GM23338 (cell line): ENCODE results near the gene EYA4. TPM values are rescaled to one million over a fixed set of nuclear protein-coding genes. Genes with fewer than 3 reads are reported as not detected.
A peak's percentile ranks its signal among the peaks of the same experiment; 100 is the strongest.

ENCODE experiments used
- ATAC-seq: fragments of 200-7000 bp; cut with Tn5 transposase; 3 replicates; pipeline ENCODE4 v1.9.1; 2020
- DNase-seq: peaks from one replicate; pipeline ENCODE4 v3.0.0-alpha.2; 2015; ENCODE audit warnings: low spot score
- H2AFZ ChIP-seq: fragments of 200-600 bp; sonication (generic); 2 replicates; pipeline ENCODE4 v1.8.0; 2016; ENCODE audit warnings: antibody characterized with exemption, mild to moderate bottlenecking, moderate library complexity
- H3F3A ChIP-seq: fragments of 200-600 bp; sonication (generic); replicated peaks from 2 replicates; pipeline ENCODE4 v1.8.0; 2017; ENCODE audit warnings: antibody characterized with exemption, mixed run types, low read depth
- H3K27ac ChIP-seq: fragments of 200-600 bp; sonication (generic); 2 replicates; pipeline ENCODE4 v1.6.1; 2016; ENCODE audit warnings: low read depth
- H3K27me3 ChIP-seq: fragments of 200-600 bp; sonication (generic); 2 replicates; pipeline ENCODE4 v1.8.0; 2016; ENCODE audit warnings: mild to moderate bottlenecking, mixed run types, moderate library complexity; ENCODE audit not compliant: insufficient read depth
- H3K36me3 ChIP-seq: fragments of 200-600 bp; sonication (generic); 2 replicates; pipeline ENCODE4 v1.8.0; 2016; ENCODE audit warnings: mild to moderate bottlenecking; ENCODE audit not compliant: insufficient read depth
- H3K4me1 ChIP-seq: fragments of 200-600 bp; sonication (generic); 2 replicates; pipeline ENCODE4 v1.8.0; 2016; ENCODE audit warnings: mild to moderate bottlenecking, moderate library complexity; ENCODE audit not compliant: insufficient read depth
- H3K4me2 ChIP-seq: fragments of 200-600 bp; sonication (generic); 2 replicates; pipeline ENCODE4 v1.7.1; 2017; ENCODE audit warnings: mixed run types
- H3K4me3 ChIP-seq: fragments of 200-600 bp; sonication (generic); 2 replicates; pipeline ENCODE4 v1.6.1; 2016; ENCODE audit warnings: mixed run types
- H3K79me2 ChIP-seq: fragments of 200-600 bp; sonication (generic); replicated peaks from 2 replicates; pipeline ENCODE4 v1.8.0; 2017; ENCODE audit warnings: mild to moderate bottlenecking; ENCODE audit not compliant: insufficient read depth
- H3K9me2 ChIP-seq: fragments of 200-600 bp; sonication (generic); 2 replicates; pipeline ENCODE4 v1.8.0; 2017; ENCODE audit not compliant: insufficient read depth
- H4K20me1 ChIP-seq: fragments of 200-600 bp; sonication (generic); replicated peaks from 2 replicates; pipeline ENCODE4 v1.8.0; 2017; ENCODE audit warnings: mild to moderate bottlenecking; ENCODE audit not compliant: insufficient read depth
- H3K27ac Mint-ChIP-seq: 2 replicates; pipeline ENCODE4 v1.8.0; 2020; ENCODE audit warnings: inconsistent platforms, mild to moderate bottlenecking, moderate library complexity, mixed read lengths
- H3K27me3 Mint-ChIP-seq: 3 replicates; pipeline ENCODE4 v1.8.0; 2022; ENCODE audit warnings: low read depth, mild to moderate bottlenecking, moderate library complexity, mixed read lengths, inconsistent platforms; ENCODE audit not compliant: insufficient read depth, poor library complexity
- H3K36me3 Mint-ChIP-seq: 3 replicates; pipeline ENCODE4 v1.8.0; 2021; ENCODE audit warnings: low read depth, mild to moderate bottlenecking, inconsistent platforms, moderate library complexity, mixed read lengths
- H3K4me1 Mint-ChIP-seq: 3 replicates; pipeline ENCODE4 v1.8.0; 2020; ENCODE audit warnings: mild to moderate bottlenecking, inconsistent platforms, mixed read lengths
- H3K4me3 Mint-ChIP-seq: 3 replicates; pipeline ENCODE4 v1.8.0; 2021; ENCODE audit warnings: moderate library complexity, mild to moderate bottlenecking, inconsistent platforms, mixed read lengths
- H3K9me3 Mint-ChIP-seq: 3 replicates; pipeline ENCODE4 v1.8.0; 2020; ENCODE audit warnings: moderate library complexity, mild to moderate bottlenecking, inconsistent platforms, mixed read lengths
- CREB1 ChIP-seq: fragments of 250-450 bp; sonication (Bioruptor Pico); IDR thresholded peaks from 2 replicates; pipeline ENCODE4 v1.5.0; 2020; ENCODE audit warnings: low read depth, mild to moderate bottlenecking, moderate library complexity
- EZH2 ChIP-seq: fragments of 200-600 bp; sonication (generic); IDR thresholded peaks from one replicate; pipeline ENCODE4 v1.8.0; 2017; ENCODE audit warnings: antibody characterized with exemption, mild to moderate bottlenecking, low read depth; ENCODE audit not compliant: unreplicated experiment
- EZH2phosphoT487 ChIP-seq: fragments of 200-600 bp; sonication (generic); IDR thresholded peaks from one replicate; pipeline ENCODE4 v1.8.1; 2018; ENCODE audit warnings: antibody characterized with exemption; ENCODE audit not compliant: unreplicated experiment
- JUNB ChIP-seq: IDR thresholded peaks from one replicate; pipeline ENCODE4 v1.6.1; 2016; ENCODE audit warnings: antibody characterized with exemption; ENCODE audit not compliant: unreplicated experiment
- NANOG ChIP-seq: IDR thresholded peaks from 2 replicates; pipeline ENCODE4 v1.6.1; 2016; ENCODE audit warnings: antibody characterized with exemption, borderline replicate concordance
- POLR2AphosphoS5 ChIP-seq: IDR thresholded peaks from 2 replicates; pipeline ENCODE4 v1.6.1; 2016; ENCODE audit warnings: antibody characterized with exemption, low read depth
- STAT1 ChIP-seq: IDR thresholded peaks from one replicate; pipeline ENCODE4 v1.6.1; 2016; ENCODE audit warnings: antibody characterized with exemption; ENCODE audit not compliant: unreplicated experiment
- ZNF114 ChIP-seq: fragments of 250-450 bp; sonication (Bioruptor Pico); IDR thresholded peaks from 2 replicates; pipeline ENCODE4 v1.5.0; 2020; ENCODE audit warnings: mild to moderate bottlenecking, moderate library complexity
- ZNF331 ChIP-seq: fragments of 250-450 bp; sonication (Bioruptor Pico); IDR thresholded peaks from 2 replicates; pipeline ENCODE4 v1.5.0; 2020; ENCODE audit warnings: low read depth, mild to moderate bottlenecking, moderate library complexity
- polyA plus RNA-seq: library from polyadenylated mRNA; unstranded; fragments of >200 nt; fragmentation: Nextera tagmentation; extraction: Ambion mirVana; gene quantifications from 2 replicates; pipeline ENCODE4 v1.2.1, GENCODE V29; 2016
- total RNA-seq: library from RNA; depleted of rRNA; stranded (reverse); fragments of >200 nt; shearing (Covaris generic); gene quantifications from 2 replicates; pipeline ENCODE4 v1.2.3, GENCODE V29; 2014
- TF ChIP-seq, protein P1 (sequence below): IDR thresholded peaks from one replicate; pipeline ENCODE4 v1.6.1; 2018; ENCODE audit warnings: antibody characterized with exemption; ENCODE audit not compliant: unreplicated experiment
- TF ChIP-seq, protein P2 (sequence below): fragments of 250-450 bp; sonication (Bioruptor Pico); IDR thresholded peaks from 2 replicates; pipeline ENCODE4 v1.5.0; 2020; ENCODE audit warnings: mild to moderate bottlenecking, moderate library complexity
- TF ChIP-seq, protein P3 (sequence below): IDR thresholded peaks from 2 replicates; pipeline ENCODE4 v1.6.1; 2016; ENCODE audit warnings: antibody characterized with exemption
- TF ChIP-seq, protein P4 (sequence below), 2 experiments: fragments of 200-600 bp in 1 of 2; sonication (generic) in 1 of 2; conservative IDR thresholded peaks; 2 replicates each; pipeline versions ENCODE4 v1.5.1 to v1.6.1; 2016 to 2017; ENCODE audit warnings: antibody characterized with exemption in 2 of 2, low read depth in 2 of 2, mild to moderate bottlenecking in 2 of 2, moderate library complexity in 1 of 2

EYA4 gene
- total and polyA plus RNA-seq, 2 experiments from 2014 or later, result 0.05 to 0.21 TPM

DNA sequence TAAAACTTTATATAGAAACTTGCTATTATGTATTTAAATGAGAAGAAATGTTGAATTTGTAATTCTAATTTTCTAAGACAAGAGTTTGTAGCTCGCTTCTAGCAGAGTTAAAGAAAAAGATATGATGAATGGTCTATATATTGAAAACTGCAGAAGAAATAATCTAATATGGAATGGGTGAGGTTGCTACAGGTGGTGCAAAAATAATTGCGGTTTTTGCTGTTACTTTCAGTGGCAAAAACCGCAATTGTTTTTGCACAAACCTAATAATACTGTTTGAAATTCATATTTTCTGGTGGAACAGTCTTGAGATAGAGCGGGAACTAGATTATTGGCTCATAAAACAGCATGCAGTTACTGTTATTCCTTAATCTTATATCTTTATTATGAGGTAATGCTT, 23.9 kb downstream of the EYA4 start (continued):
- TF ChIP-seq CREB1 (CRISPR knock-in tag) (no peak), STAT1 (no peak), EZH2 (no peak), EZH2phosphoT487 (no peak)

DNA sequence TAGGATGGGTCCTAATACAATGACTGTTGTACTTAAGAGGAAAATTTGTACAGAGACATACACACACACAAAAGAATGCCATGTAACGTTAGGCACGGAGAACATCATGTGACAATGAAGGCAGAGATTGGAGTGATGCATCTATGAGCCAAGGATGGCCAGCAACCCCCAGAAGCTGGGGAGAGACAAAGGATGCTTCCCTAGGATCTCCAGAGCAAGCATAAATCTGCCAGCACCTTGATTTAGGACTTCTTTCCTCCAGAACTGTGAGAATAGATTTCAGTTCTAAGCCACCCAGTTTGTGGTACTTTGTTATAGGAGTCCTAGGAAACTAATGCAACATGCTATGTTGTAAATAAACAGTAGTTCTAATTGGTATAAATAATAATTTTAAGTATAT, 25.0 kb downstream of the EYA4 start:
- ATAC-seq (no peak), DNase-seq (no peak)
- no peaks in the 10 kb centered on the region; the same call in 2 of the 3 replicates for H3K9me3 Mint-ChIP-seq
- Histone ChIP-seq H4K20me1 (no peaks in the 10 kb centered on the region), H3K27ac (no peak overlapping the region), H3K9me2 (no peaks in the 10 kb centered on the region), H2AFZ (0 out of 2 replicates have a peak overlapping the region, but pooled peaks have one; percentile 34), H3K4me2 (no peak overlapping the region), H3K79me2 (no peaks in the 10 kb centered on the region), H3K4me1 (no peaks in the 10 kb centered on the region), H3K4me3 (no peak overlapping the region), H3F3A (no peaks in the 10 kb centered on the region), H3K27me3 (no peaks in the 10 kb centered on the region), H3K36me3 (no peaks in the 10 kb centered on the region)
- no peak overlapping the region for H3K4me3 Mint-ChIP-seq
- H3K36me3 Mint-ChIP-seq, result no peaks in the 10 kb centered on the region
- H3K27me3 Mint-ChIP-seq, result peaks cover 3% of the 10 kb centered on the region
- TF ChIP-seq EZH2phosphoT487, result no peak
- TF ChIP-seq ZNF331, result no peak
- TF ChIP-seq EZH2, result no peak
- no peak for TF ChIP-seq STAT1
- TF ChIP-seq, protein P1, sequence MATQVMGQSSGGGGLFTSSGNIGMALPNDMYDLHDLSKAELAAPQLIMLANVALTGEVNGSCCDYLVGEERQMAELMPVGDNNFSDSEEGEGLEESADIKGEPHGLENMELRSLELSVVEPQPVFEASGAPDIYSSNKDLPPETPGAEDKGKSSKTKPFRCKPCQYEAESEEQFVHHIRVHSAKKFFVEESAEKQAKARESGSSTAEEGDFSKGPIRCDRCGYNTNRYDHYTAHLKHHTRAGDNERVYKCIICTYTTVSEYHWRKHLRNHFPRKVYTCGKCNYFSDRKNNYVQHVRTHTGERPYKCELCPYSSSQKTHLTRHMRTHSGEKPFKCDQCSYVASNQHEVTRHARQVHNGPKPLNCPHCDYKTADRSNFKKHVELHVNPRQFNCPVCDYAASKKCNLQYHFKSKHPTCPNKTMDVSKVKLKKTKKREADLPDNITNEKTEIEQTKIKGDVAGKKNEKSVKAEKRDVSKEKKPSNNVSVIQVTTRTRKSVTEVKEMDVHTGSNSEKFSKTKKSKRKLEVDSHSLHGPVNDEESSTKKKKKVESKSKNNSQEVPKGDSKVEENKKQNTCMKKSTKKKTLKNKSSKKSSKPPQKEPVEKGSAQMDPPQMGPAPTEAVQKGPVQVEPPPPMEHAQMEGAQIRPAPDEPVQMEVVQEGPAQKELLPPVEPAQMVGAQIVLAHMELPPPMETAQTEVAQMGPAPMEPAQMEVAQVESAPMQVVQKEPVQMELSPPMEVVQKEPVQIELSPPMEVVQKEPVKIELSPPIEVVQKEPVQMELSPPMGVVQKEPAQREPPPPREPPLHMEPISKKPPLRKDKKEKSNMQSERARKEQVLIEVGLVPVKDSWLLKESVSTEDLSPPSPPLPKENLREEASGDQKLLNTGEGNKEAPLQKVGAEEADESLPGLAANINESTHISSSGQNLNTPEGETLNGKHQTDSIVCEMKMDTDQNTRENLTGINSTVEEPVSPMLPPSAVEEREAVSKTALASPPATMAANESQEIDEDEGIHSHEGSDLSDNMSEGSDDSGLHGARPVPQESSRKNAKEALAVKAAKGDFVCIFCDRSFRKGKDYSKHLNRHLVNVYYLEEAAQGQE, result no peak
- TF ChIP-seq POLR2AphosphoS5, result no peak
- no peak for TF ChIP-seq CREB1 (CRISPR knock-in tag)
- TF ChIP-seq, protein P2, sequence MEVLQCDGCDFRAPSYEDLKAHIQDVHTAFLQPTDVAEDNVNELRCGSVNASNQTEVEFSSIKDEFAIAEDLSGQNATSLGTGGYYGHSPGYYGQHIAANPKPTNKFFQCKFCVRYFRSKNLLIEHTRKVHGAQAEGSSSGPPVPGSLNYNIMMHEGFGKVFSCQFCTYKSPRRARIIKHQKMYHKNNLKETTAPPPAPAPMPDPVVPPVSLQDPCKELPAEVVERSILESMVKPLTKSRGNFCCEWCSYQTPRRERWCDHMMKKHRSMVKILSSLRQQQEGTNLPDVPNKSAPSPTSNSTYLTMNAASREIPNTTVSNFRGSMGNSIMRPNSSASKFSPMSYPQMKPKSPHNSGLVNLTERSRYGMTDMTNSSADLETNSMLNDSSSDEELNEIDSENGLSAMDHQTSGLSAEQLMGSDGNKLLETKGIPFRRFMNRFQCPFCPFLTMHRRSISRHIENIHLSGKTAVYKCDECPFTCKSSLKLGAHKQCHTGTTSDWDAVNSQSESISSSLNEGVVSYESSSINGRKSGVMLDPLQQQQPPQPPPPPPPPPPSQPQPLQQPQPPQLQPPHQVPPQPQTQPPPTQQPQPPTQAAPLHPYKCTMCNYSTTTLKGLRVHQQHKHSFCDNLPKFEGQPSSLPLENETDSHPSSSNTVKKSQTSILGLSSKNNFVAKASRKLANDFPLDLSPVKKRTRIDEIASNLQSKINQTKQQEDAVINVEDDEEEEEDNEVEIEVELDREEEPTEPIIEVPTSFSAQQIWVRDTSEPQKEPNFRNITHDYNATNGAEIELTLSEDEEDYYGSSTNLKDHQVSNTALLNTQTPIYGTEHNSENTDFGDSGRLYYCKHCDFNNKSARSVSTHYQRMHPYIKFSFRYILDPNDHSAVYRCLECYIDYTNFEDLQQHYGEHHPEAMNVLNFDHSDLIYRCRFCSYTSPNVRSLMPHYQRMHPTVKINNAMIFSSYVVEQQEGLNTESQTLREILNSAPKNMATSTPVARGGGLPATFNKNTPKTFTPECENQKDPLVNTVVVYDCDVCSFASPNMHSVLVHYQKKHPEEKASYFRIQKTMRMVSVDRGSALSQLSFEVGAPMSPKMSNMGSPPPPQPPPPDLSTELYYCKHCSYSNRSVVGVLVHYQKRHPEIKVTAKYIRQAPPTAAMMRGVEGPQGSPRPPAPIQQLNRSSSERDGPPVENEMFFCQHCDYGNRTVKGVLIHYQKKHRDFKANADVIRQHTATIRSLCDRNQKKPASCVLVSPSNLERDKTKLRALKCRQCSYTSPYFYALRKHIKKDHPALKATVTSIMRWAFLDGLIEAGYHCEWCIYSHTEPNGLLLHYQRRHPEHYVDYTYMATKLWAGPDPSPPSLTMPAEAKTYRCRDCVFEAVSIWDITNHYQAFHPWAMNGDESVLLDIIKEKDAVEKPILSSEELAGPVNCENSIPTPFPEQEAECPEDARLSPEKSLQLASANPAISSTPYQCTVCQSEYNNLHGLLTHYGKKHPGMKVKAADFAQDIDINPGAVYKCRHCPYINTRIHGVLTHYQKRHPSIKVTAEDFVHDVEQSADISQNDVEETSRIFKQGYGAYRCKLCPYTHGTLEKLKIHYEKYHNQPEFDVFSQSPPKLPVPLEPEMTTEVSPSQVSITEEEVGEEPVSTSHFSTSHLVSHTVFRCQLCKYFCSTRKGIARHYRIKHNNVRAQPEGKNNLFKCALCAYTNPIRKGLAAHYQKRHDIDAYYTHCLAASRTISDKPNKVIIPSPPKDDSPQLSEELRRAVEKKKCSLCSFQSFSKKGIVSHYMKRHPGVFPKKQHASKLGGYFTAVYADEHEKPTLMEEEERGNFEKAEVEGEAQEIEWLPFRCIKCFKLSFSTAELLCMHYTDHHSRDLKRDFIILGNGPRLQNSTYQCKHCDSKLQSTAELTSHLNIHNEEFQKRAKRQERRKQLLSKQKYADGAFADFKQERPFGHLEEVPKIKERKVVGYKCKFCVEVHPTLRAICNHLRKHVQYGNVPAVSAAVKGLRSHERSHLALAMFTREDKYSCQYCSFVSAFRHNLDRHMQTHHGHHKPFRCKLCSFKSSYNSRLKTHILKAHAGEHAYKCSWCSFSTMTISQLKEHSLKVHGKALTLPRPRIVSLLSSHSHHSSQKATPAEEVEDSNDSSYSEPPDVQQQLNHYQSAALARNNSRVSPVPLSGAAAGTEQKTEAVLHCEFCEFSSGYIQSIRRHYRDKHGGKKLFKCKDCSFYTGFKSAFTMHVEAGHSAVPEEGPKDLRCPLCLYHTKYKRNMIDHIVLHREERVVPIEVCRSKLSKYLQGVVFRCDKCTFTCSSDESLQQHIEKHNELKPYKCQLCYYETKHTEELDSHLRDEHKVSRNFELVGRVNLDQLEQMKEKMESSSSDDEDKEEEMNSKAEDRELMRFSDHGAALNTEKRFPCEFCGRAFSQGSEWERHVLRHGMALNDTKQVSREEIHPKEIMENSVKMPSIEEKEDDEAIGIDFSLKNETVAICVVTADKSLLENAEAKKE (CRISPR knock-in tag), result no peak
- no peak for TF ChIP-seq JUNB
- TF ChIP-seq ZNF114 (CRISPR knock-in tag), result no peak
- TF ChIP-seq, protein P3, sequence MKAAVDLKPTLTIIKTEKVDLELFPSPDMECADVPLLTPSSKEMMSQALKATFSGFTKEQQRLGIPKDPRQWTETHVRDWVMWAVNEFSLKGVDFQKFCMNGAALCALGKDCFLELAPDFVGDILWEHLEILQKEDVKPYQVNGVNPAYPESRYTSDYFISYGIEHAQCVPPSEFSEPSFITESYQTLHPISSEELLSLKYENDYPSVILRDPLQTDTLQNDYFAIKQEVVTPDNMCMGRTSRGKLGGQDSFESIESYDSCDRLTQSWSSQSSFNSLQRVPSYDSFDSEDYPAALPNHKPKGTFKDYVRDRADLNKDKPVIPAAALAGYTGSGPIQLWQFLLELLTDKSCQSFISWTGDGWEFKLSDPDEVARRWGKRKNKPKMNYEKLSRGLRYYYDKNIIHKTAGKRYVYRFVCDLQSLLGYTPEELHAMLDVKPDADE, result no peak
- TF ChIP-seq NANOG, result no peak
- TF ChIP-seq, protein P4, sequence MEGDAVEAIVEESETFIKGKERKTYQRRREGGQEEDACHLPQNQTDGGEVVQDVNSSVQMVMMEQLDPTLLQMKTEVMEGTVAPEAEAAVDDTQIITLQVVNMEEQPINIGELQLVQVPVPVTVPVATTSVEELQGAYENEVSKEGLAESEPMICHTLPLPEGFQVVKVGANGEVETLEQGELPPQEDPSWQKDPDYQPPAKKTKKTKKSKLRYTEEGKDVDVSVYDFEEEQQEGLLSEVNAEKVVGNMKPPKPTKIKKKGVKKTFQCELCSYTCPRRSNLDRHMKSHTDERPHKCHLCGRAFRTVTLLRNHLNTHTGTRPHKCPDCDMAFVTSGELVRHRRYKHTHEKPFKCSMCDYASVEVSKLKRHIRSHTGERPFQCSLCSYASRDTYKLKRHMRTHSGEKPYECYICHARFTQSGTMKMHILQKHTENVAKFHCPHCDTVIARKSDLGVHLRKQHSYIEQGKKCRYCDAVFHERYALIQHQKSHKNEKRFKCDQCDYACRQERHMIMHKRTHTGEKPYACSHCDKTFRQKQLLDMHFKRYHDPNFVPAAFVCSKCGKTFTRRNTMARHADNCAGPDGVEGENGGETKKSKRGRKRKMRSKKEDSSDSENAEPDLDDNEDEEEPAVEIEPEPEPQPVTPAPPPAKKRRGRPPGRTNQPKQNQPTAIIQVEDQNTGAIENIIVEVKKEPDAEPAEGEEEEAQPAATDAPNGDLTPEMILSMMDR (conservative IDR thresholded peaks at IDR 0.05; ENCODE audit: low read depth in 2 of 2), result no peak
- H3K27ac Mint-ChIP-seq, result no peak overlapping the region
- no peaks in the 10 kb centered on the region for H3K4me1 Mint-ChIP-seq
